ENCODE results near the gene STK32B.

STK32B gene

GRCh38 chr4:5463361-5463760 lies 412.1 kb downstream of the STK32B start:
- no peaks in the 10 kb centered on the region for H3K9me3 Mint-ChIP-seq
- no peaks in the 10 kb centered on the region for H3K4me1 Mint-ChIP-seq (ENCODE audit: low read depth in 2 of 2)
- ATAC-seq (replicated peaks) (no peak), DNase-seq (no peak)
- H3K4me3 Mint-ChIP-seq: no peak overlapping the region
- H3K27me3 Mint-ChIP-seq: peaks cover 0 to 6% of the 10 kb centered on the region in 2 donors
- no peak overlapping the region for H3K27ac Mint-ChIP-seq
- peaks cover 4% of the 10 kb centered on the region for H3K36me3 Mint-ChIP-seq (ENCODE audit: insufficient read depth)

GRCh38 chr4:5463936-5464650 lies 412.8 kb downstream of the STK32B start:
- no peaks in the 10 kb centered on the region for H3K4me1 Mint-ChIP-seq (ENCODE audit: low read depth in 2 of 2)

GRCh38 chr4:5465529-5465928 lies 414.2 kb downstream of the STK32B start:
- Mint-ChIP-seq H3K4me1 (ENCODE audit: low read depth in 2 of 2) (no peaks in the 10 kb centered on the region), H3K4me3 (no peak overlapping the region), H3K27ac (no peak overlapping the region), H3K9me3 (no peaks in the 10 kb centered on the region), H3K27me3 (peaks cover 0 to 6% of the 10 kb centered on the region in 2 donors), H3K36me3 (ENCODE audit: insufficient read depth) (peaks cover 4% of the 10 kb centered on the region)
- DNase-seq: no peak
- ATAC-seq (replicated peaks): no peak

More at GRCh38 chr4:5463936-5464650, 412.8 kb downstream of the STK32B start:
- no peak overlapping the region for H3K27ac Mint-ChIP-seq
- DNase-seq (no peak), ATAC-seq (replicated peaks) (no peak)
- no peaks in the 10 kb centered on the region for H3K9me3 Mint-ChIP-seq
- H3K36me3 Mint-ChIP-seq (ENCODE audit: insufficient read depth): peaks cover 4% of the 10 kb centered on the region
- no peak overlapping the region for H3K4me3 Mint-ChIP-seq
- peaks cover 0 to 6% of the 10 kb centered on the region in 2 donors for H3K27me3 Mint-ChIP-seq

- no peaks in the 10 kb centered on the region for H3K4me1 Mint-ChIP-seq (ENCODE audit: low read depth in 2 of 2)
- no peak for ATAC-seq (replicated peaks)
Measured at GRCh38 chr4:5465956-5466355, 414.7 kb downstream of the STK32B start.

GRCh38 chr4:5467111-5467510 lies 415.8 kb downstream of the STK32B start:
- Mint-ChIP-seq H3K9me3 (no peaks in the 10 kb centered on the region), H3K36me3 (ENCODE audit: insufficient read depth) (no peaks in the 10 kb centered on the region), H3K27me3 (no peaks in the 10 kb centered on the region), H3K4me1 (ENCODE audit: low read depth in 2 of 2) (no peaks in the 10 kb centered on the region), H3K4me3 (no peak overlapping the region), H3K27ac (no peak overlapping the region)
- ATAC-seq (replicated peaks) (no peak), DNase-seq (no peak)

More at GRCh38 chr4:5465956-5466355, 414.7 kb downstream of the STK32B start:
- H3K27ac Mint-ChIP-seq: no peak overlapping the region
- H3K9me3 Mint-ChIP-seq: no peaks in the 10 kb centered on the region
- peaks cover 0 to 6% of the 10 kb centered on the region in 2 donors for H3K27me3 Mint-ChIP-seq
- H3K36me3 Mint-ChIP-seq (ENCODE audit: insufficient read depth): peaks cover 4% of the 10 kb centered on the region
- DNase-seq: no peak
- no peak overlapping the region for H3K4me3 Mint-ChIP-seq

GRCh38 chr4:5469151-5469775 lies 418.0 kb downstream of the STK32B start:
- no peak for DNase-seq
- Mint-ChIP-seq H3K4me1 (ENCODE audit: low read depth in 2 of 2) (no peaks in the 10 kb centered on the region), H3K27ac (no peak overlapping the region), H3K27me3 (no peaks in the 10 kb centered on the region), H3K9me3 (no peaks in the 10 kb centered on the region), H3K36me3 (ENCODE audit: insufficient read depth) (no peaks in the 10 kb centered on the region), H3K4me3 (no peak overlapping the region)
- ATAC-seq (replicated peaks): no peak

- no peak for ATAC-seq (replicated peaks)
- H3K9me3 Mint-ChIP-seq: no peaks in the 10 kb centered on the region
- no peak overlapping the region for H3K4me3 Mint-ChIP-seq
- no peaks in the 10 kb centered on the region for H3K27me3 Mint-ChIP-seq
- no peak overlapping the region for H3K27ac Mint-ChIP-seq
- no peak for DNase-seq
- H3K4me1 Mint-ChIP-seq (ENCODE audit: low read depth in 2 of 2): no peaks in the 10 kb centered on the region
- H3K36me3 Mint-ChIP-seq (ENCODE audit: insufficient read depth): no peaks in the 10 kb centered on the region
Measured at GRCh38 chr4:5469861-5470260, 418.6 kb downstream of the STK32B start.

- H3K36me3 Mint-ChIP-seq (ENCODE audit: insufficient read depth): no peaks in the 10 kb centered on the region
- DNase-seq: no peak
- H3K4me1 Mint-ChIP-seq (ENCODE audit: low read depth in 2 of 2): no peaks in the 10 kb centered on the region
- no peaks in the 10 kb centered on the region for H3K9me3 Mint-ChIP-seq
- no peak for ATAC-seq (replicated peaks)
- H3K4me3 Mint-ChIP-seq: no peak overlapping the region
- H3K27ac Mint-ChIP-seq: no peak overlapping the region
- H3K27me3 Mint-ChIP-seq: no peaks in the 10 kb centered on the region
Measured at GRCh38 chr4:5470318-5471198, 419.3 kb downstream of the STK32B start.

GRCh38 chr4:5471206-5471605 lies 419.9 kb downstream of the STK32B start:
- ATAC-seq (replicated peaks): no peak
- no peak for DNase-seq
- H3K27me3 Mint-ChIP-seq: no peaks in the 10 kb centered on the region
- H3K9me3 Mint-ChIP-seq: no peaks in the 10 kb centered on the region
- no peak overlapping the region for H3K27ac Mint-ChIP-seq
- H3K4me3 Mint-ChIP-seq: no peak overlapping the region
- no peaks in the 10 kb centered on the region for H3K36me3 Mint-ChIP-seq (ENCODE audit: insufficient read depth)
- H3K4me1 Mint-ChIP-seq (ENCODE audit: low read depth in 2 of 2): no peaks in the 10 kb centered on the region

GRCh38 chr4:5471691-5472090 lies 420.4 kb downstream of the STK32B start:
- no peak overlapping the region for H3K4me3 Mint-ChIP-seq
- H3K27me3 Mint-ChIP-seq: no peaks in the 10 kb centered on the region
- no peaks in the 10 kb centered on the region for H3K36me3 Mint-ChIP-seq (ENCODE audit: insufficient read depth)
- ATAC-seq (replicated peaks): no peak
- no peaks in the 10 kb centered on the region for H3K9me3 Mint-ChIP-seq
- no peaks in the 10 kb centered on the region for H3K4me1 Mint-ChIP-seq (ENCODE audit: low read depth in 2 of 2)
- no peak for DNase-seq
- H3K27ac Mint-ChIP-seq: no peak overlapping the region

- H3K27me3 Mint-ChIP-seq: no peaks in the 10 kb centered on the region
- no peak overlapping the region for H3K4me3 Mint-ChIP-seq
- DNase-seq: no peak
- H3K36me3 Mint-ChIP-seq (ENCODE audit: insufficient read depth): no peaks in the 10 kb centered on the region
- no peaks in the 10 kb centered on the region for H3K4me1 Mint-ChIP-seq (ENCODE audit: low read depth in 2 of 2)
- no peak overlapping the region for H3K27ac Mint-ChIP-seq
- no peak for ATAC-seq (replicated peaks)
- no peaks in the 10 kb centered on the region for H3K9me3 Mint-ChIP-seq
Measured at GRCh38 chr4:5472160-5472591, 420.9 kb downstream of the STK32B start.

GRCh38 chr4:5473125-5473524 lies 421.8 kb downstream of the STK32B start:
- H3K36me3 Mint-ChIP-seq (ENCODE audit: insufficient read depth): no peaks in the 10 kb centered on the region

GRCh38 chr4:5474756-5475155 lies 423.5 kb downstream of the STK32B start:
- Mint-ChIP-seq H3K4me3 (no peak overlapping the region), H3K27me3 (no peaks in the 10 kb centered on the region), H3K4me1 (ENCODE audit: low read depth in 2 of 2) (no peaks in the 10 kb centered on the region), H3K9me3 (peaks cover 0 to 2% of the 10 kb centered on the region in 2 donors), H3K27ac (no peak overlapping the region), H3K36me3 (ENCODE audit: insufficient read depth) (no peaks in the 10 kb centered on the region)
- DNase-seq (no peak), ATAC-seq (replicated peaks) (no peak)

More at GRCh38 chr4:5473125-5473524, 421.8 kb downstream of the STK32B start:
- Mint-ChIP-seq H3K27me3 (no peaks in the 10 kb centered on the region), H3K9me3 (peaks cover 0 to 2% of the 10 kb centered on the region in 2 donors), H3K27ac (no peak overlapping the region), H3K4me3 (no peak overlapping the region), H3K4me1 (ENCODE audit: low read depth in 2 of 2) (no peaks in the 10 kb centered on the region)
- ATAC-seq (replicated peaks) (no peak), DNase-seq (no peak)
